SJCRH30 (cell line): Measurements from ENCODE around the gene CD160. TPM values are rescaled to one million over a fixed set of nuclear protein-coding genes. Genes with fewer than 3 reads are reported as not detected.
"Not testable (repeated sequence)": the region's sequence is repeated elsewhere in the genome, so short reads cannot be mapped to it uniquely, and the experiment has no call there.

ENCODE experiments used
- DNase-seq, 2 experiments: peaks; one replicate each; pipeline ENCODE4 v3.0.0-alpha.2; 2015 to 2020
- H3K27ac ChIP-seq: fragments of 250-450 bp; sonication (Bioruptor Pico); 2 replicates; pipeline ENCODE4 v1.5.1; 2020; ENCODE audit warnings: mild to moderate bottlenecking, moderate library complexity
- H3K27me3 ChIP-seq: fragments of 250-450 bp; sonication (Bioruptor Pico); 2 replicates; pipeline ENCODE4 v1.5.1; 2020; ENCODE audit warnings: mild to moderate bottlenecking, moderate library complexity
- H3K36me3 ChIP-seq: fragments of 250-450 bp; sonication (Bioruptor Pico); 2 replicates; pipeline ENCODE4 v1.5.1; 2020; ENCODE audit warnings: mild to moderate bottlenecking, moderate library complexity
- H3K4me1 ChIP-seq: fragments of 250-450 bp; sonication (Bioruptor Pico); 2 replicates; pipeline ENCODE4 v1.5.1; 2020; ENCODE audit warnings: mild to moderate bottlenecking, moderate library complexity
- H3K4me3 ChIP-seq: fragments of 250-450 bp; sonication (Bioruptor Pico); 2 replicates; pipeline ENCODE4 v1.5.1; 2020; ENCODE audit warnings: mild to moderate bottlenecking, moderate library complexity
- H3K9me3 ChIP-seq: fragments of 250-450 bp; sonication (Bioruptor Pico); replicated peaks from 2 replicates; pipeline ENCODE4 v1.5.1; 2020; ENCODE audit warnings: mild to moderate bottlenecking, moderate library complexity
- total RNA-seq: library from RNA; depleted of rRNA; stranded (reverse); fragments of >200 nt; shearing (Covaris generic); gene quantifications from 2 replicates; pipeline ENCODE4 v1.2.3, GENCODE V29; 2014; rRNA removed

CD160 gene, protein sequence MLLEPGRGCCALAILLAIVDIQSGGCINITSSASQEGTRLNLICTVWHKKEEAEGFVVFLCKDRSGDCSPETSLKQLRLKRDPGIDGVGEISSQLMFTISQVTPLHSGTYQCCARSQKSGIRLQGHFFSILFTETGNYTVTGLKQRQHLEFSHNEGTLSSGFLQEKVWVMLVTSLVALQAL
- total RNA-seq: not detected in 2 replicates

DNA sequence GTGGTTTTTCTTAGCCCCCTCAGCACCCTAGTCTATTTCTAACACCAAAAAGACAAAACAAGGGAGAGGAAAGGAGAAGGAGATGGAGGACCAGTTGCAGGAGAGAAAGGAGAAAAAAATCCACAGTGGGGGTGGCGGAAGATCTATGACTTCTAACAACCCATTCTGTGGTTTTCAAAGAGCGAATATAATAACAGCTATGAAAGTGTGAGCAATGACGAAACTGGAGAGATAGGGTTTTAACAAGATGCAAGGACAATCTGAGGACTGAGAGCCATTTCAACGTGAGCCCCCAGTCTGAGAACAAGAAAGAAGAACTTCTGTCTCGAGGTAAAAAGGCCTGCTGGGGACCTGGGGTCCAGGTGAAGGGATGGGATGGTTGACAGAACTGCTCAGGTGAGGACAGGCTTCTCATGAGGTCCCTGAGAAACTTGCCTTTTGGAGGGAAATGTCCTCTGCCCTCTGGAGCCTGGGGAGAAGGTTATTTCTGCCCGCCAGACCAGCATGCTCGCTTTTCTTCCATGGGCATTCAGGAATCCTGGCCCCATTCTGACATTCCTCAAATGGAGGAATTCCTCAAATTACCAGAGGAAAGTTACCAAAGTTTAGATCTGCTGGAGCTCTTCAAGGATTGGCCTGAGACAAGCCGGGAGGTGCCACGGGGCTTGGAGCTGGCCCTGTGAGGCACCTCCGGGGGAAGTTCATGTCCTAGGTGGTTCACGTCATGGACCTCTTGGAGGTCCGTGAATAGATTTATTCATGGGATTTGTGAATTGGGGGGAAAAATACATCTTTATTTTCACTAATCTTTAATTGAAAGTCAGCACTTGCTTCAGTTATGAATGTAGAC is at the start of gene CD160:
Gene CD160, plus strand, starts transcription at position 270 of the 850 bp plus-strand sequence. CDS start 8,829 bp downstream, outside the sequence.
- Histone ChIP-seq H3K27me3 (no peaks in the 10 kb centered on the region), H3K9me3 (no peaks in the 10 kb centered on the region), H3K4me3 (no peak within 1 kb of the TSS), H3K36me3 (no peaks in the 10 kb centered on the region), H3K4me1 (peaks cover 7% of the 10 kb centered on the region), H3K27ac (no peak within 1 kb of the TSS)
- DNase-seq: no peak

DNA sequence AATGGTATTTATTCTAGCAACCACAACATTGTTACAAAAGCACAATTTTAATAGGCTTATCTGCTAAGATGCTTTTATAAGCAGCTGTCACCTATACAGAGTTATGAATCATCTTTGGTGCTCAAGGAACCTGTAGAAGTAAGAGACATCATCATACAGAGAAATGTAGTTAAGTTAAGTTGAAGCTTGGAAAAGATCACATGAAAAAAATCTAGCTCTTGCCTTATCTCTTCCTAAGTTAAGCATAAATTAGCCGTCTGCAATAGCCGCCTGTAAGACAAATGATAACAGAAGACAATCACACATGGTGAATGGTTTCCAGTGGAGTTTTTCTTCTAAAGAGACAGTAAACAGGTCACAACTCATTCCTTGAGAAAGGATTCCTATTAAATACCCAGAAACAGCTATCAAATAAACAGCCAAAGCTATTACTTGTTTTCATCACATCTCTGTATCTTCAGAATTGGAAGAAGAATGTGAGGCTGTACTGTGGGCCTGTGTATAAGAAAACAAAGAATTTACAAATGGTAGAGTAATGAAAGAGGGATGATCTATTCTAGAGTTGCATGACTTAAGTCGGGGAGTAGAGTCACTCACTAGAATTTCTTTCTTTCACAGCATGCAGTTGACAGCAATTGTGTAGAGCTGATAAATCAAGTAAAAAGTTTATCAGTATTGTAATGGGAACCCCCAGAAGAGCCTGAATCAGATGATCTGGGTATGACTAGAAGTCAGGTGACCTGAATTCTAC is 48.1 kb upstream of the CD160 start:
- not testable (repeated sequence) for H3K9me3 ChIP-seq, DNase-seq, H3K36me3 ChIP-seq, H3K4me1 ChIP-seq, H3K27me3 ChIP-seq, H3K4me3 ChIP-seq, H3K27ac ChIP-seq

DNA sequence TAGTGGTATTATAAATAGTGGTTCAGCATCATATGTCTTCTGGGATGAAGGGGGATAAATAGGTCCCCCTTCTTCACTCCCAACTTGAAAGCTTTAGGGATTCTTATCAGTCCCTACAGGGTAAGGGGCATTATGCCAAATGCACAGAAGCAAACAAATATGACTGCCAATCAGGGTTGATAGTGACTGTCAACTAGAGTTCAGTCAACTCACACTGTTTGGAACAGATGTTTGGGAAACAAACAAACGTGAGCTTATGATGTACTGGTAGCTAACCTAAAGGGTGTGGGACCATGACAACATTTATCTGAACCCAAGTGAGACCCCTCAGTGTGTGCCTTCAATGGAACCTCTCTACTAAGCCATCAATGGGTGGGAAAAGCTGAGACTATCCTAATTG is 46.1 kb upstream of the CD160 start:
- not testable (repeated sequence) for H3K27ac ChIP-seq, H3K4me1 ChIP-seq, H3K36me3 ChIP-seq, H3K9me3 ChIP-seq, DNase-seq, H3K4me3 ChIP-seq, H3K27me3 ChIP-seq

DNA sequence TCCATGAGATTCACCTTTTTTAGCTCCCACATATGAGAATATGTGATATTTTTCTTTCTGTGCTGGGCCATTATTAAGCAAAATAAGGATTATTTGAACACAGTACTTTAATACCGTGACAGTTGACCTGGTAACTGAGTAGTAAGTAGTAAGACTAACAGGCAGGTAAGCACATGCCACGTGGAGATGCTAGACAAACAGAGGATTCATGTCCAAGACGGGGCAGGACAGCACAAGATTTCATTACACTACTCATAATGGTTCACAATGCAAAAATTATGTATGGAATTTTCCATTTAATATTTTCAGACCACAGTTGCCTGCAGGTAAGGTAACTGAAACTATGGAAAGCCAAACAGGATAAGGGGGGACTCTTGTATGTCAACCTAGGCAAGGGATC is 34.4 kb upstream of the CD160 start:
- H3K9me3 ChIP-seq, H3K4me1 ChIP-seq, DNase-seq, H3K27me3 ChIP-seq, H3K27ac ChIP-seq, H3K4me3 ChIP-seq, H3K36me3 ChIP-seq: not testable (repeated sequence)

DNA sequence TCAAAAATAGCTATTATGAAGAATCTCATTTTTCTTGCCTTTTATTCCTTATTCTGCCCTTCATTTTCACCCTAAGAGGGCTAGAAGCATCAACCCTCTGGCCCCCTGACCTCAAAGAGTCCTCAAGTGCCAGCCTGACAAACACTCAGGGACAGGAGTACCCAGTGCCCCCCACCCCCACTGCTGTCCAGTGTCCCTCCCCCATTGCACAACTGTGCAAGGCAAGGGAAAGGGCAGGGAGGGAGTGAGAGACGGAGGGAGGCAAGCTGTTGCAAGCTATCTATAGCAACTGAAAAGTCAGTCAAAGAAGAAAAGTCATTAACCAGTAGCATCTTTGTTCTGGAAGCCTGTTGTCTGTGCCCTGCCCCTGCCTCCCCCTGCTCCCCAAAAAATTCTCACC is 33.2 kb upstream of the CD160 start:
- not testable (repeated sequence) for H3K27me3 ChIP-seq, H3K36me3 ChIP-seq, H3K9me3 ChIP-seq, H3K27ac ChIP-seq, DNase-seq, H3K4me3 ChIP-seq
- H3K4me1 ChIP-seq: peaks cover 16% of the 10 kb centered on the region

DNA sequence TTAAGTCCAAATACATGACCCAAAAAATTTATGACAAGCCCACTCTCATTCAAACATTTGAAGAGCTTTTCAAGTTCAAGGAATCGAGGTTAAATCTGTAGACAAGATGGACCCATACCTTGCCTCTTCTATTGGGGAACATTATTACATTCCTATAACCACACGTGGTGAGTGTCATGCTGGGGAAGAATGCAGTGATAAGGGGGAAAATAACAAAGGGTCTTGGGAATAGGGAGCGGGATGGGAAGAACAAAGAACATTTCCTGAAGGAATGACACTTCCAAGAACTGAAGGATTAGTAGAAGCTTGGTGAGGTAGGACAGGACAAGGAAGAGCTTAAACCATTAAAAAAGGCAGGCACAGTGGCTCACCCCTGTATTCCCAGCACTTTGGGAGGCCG is 31.0 kb upstream of the CD160 start:
- DNase-seq: no peak
- peaks cover 21% of the 10 kb centered on the region for H3K4me1 ChIP-seq
- no peaks in the 10 kb centered on the region for H3K9me3 ChIP-seq
- no peak overlapping the region for H3K27ac ChIP-seq
- H3K27me3 ChIP-seq: no peaks in the 10 kb centered on the region
- no peaks in the 10 kb centered on the region for H3K36me3 ChIP-seq
- H3K4me3 ChIP-seq: no peak overlapping the region

DNA sequence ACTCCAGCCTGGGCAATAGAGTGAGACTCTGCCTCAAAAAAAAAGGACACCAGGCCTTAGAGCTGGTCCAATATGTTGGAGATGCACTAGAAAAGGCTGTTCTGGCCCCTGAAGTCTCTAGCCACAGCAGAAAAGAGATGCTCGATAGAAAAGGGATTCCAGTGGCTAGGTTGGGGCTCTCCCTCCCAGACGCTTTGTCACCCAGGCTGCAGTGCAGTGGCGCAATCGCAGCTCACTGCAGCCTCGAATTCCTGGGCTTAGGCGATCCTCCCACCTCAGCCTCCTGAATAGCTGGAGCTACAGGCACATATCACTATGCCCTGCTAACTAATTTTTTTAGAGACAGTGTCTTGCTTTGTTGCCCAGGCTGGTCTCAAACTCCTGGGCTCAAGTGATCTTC is 30.4 kb upstream of the CD160 start:
- H3K27me3 ChIP-seq: no peaks in the 10 kb centered on the region

DNA sequence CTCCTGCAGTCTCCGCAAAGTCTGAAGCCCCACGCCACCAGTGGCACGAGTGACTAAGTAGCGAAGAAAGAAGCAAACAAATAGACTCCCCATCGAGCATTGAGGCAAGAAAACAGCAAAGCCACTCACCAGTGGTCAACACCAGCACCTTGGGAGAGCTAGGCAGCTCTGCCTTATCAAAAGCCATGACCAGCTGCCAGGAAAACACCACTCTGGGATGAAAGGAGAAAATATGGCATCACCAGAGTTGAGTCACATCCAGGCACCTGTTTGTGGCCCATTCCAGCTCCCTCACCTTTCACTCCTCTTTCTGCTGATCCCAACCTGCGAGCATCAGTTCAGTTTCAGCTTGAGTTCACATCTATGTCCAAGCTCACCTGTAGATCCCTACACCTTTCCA is 29.4 kb upstream of the CD160 start:
- Histone ChIP-seq H3K4me1 (peaks cover 22% of the 10 kb centered on the region), H3K27me3 (no peaks in the 10 kb centered on the region), H3K9me3 (no peaks in the 10 kb centered on the region), H3K4me3 (no peak overlapping the region), H3K27ac (peak overlapping the region; percentile 8; the same call in 1 of the 2 replicates), H3K36me3 (no peaks in the 10 kb centered on the region)
- DNase-seq: peak; percentile 14 to 36

More for the DNA sequence above, 30.4 kb upstream of the CD160 start:
- Histone ChIP-seq H3K9me3 (no peaks in the 10 kb centered on the region), H3K4me1 (peaks cover 21% of the 10 kb centered on the region), H3K4me3 (no peak overlapping the region), H3K36me3 (no peaks in the 10 kb centered on the region), H3K27ac (no peak overlapping the region)
- no peak for DNase-seq

DNA sequence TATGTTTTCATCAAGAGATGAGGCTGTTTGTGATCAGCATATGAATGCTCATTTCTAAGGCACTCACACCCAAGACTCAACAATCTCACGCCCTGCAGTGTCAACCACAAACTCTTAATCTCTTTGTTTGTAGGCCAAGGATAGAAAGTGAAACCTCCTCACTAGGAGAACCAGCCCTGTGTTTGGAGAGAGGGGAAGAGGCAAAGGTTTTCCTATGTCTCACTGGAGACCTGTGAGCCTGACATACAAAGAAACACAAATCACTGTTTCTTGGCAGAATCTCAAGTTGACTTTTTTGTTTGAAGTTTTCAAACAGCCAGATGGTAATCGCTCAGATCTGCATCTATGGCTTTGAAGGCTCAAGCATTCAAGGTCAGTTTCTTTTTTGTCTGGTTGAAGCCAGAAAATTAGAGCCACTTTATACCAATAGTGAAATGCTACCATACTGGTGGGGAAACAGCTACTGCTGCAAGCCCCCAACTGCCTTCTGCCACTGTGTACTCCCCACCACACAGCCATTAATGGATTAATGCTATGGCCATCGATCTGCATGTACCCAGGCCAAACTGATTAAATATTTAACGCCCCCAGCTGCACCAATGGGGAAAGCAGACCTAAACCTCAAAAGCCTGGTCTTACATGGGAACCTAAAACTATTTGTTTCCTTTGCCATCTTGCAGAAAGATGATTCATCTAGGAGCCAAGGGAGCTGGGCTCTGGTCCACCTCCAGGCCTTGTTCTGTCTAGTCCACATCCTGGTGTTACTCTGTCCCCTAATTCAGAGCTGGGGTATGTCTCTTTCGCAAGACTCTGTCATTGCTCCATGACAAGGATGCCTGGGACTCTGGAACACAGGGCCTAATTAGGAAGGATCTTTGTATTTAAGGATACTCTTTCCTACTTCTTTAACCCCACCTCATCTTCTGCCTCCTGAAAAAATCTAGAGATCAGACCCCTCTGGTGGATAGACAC is 28.4 kb upstream of the CD160 start:
- H3K27me3 ChIP-seq: no peaks in the 10 kb centered on the region
- no peaks in the 10 kb centered on the region for H3K9me3 ChIP-seq
- no peak overlapping the region for H3K4me3 ChIP-seq
- H3K4me1 ChIP-seq: peaks cover 32% of the 10 kb centered on the region
- no peaks in the 10 kb centered on the region for H3K36me3 ChIP-seq
- peak in 1 of 2 experiments; percentile 58 for DNase-seq
- peak overlapping the region; percentile 8; the same call in 1 of the 2 replicates for H3K27ac ChIP-seq

DNA sequence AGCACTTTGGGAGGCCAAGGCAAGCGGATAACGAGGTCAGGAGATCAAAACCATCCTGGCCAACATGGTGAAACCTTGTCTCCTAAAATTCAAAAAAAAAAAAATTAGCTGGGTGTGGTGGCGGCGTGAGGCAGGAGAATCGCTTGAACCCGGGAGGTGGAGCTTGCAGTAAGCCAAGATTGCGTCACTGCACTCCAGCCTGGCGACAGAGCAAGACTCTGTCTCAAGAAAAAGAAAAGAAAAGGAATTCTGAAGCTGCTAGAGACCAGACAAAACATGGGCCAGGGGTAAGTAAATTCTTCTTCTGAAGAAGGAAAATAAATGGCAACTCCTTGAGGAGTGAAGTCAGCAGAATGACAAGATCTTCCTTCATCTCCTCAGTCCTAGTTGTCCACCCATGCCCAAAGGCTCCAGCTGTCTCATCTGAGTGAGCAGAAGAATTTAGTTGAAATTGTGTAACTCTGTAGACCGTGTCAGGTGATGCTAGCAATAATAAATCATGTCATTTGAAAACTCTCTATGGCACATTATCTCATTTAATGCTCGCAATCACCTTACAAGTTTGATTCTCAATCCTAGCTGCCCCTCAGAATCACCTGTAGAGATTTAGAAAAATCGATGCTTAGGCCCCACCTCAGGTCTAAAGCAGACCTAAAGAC is 26.4 kb upstream of the CD160 start:
- Histone ChIP-seq H3K27me3 (no peaks in the 10 kb centered on the region), H3K27ac (no peak overlapping the region), H3K9me3 (no peaks in the 10 kb centered on the region), H3K36me3 (no peaks in the 10 kb centered on the region), H3K4me1 (peaks cover 43% of the 10 kb centered on the region), H3K4me3 (no peak overlapping the region)
- DNase-seq: no peak

DNA sequence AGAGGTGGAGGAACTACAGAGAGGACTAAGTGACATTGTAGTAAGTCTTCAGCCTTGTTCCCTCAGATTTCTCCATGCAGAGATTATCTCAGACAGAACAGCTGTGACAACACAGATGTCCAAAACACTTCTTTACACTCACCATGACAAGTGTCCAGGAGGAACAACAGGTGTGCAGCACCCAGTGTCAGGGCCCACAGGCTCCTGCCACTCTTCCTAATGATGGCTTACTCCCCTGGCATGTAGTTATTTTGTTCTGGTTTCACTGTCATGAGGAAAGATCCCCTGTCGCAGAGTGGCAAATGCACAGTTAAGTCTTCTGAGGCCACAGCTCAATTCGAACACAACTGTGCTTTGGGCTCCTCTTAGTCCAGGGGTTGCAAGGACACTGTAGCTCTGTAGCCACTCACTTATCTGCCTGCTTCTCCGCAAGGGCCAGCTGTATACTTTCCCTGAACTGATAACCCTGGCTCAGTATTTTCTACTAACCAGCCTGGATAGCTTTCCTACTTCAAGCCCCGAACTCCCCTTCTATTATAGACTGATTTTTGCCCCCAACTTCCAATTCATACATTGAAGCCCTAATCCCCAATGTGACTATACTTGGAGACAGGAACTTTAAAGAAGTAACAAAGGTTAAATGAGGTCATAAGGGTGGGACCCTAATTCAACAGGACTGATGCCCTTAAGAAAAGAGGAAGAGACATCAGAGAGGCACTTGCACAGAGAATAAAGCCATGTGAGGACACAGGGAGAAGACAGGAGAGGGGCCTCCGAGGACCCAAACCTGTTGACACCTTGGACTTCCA is 23.3 kb upstream of the CD160 start:
- no peak overlapping the region for H3K4me3 ChIP-seq
- H3K36me3 ChIP-seq: no peaks in the 10 kb centered on the region
- peaks cover 28% of the 10 kb centered on the region for H3K4me1 ChIP-seq
- H3K27ac ChIP-seq: peak overlapping the region; percentile 80
- H3K27me3 ChIP-seq: no peaks in the 10 kb centered on the region
- no peaks in the 10 kb centered on the region for H3K9me3 ChIP-seq
- DNase-seq: peak; percentile 79 to 91

DNA sequence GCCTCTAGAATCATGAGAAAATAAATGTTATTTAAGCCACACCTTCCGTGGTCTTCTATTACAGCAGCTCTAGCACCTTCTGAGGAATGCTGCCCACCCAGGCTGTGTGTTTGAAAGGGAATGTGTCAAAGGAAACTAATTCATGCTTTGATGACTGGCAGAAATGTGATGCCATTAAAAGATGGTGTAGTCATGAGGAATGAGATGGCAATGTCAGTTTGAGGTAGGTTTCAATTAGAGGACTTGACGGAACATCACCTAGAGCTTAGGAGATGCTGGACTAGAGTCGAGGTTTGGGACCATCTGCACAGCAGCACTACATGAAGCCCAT is 22.7 kb upstream of the CD160 start:
- Histone ChIP-seq H3K27ac (peak overlapping the region; percentile 80), H3K4me3 (no peak overlapping the region), H3K4me1 (peaks cover 22% of the 10 kb centered on the region), H3K9me3 (no peaks in the 10 kb centered on the region), H3K36me3 (no peaks in the 10 kb centered on the region), H3K27me3 (no peaks in the 10 kb centered on the region)
- DNase-seq: no peak

DNA sequence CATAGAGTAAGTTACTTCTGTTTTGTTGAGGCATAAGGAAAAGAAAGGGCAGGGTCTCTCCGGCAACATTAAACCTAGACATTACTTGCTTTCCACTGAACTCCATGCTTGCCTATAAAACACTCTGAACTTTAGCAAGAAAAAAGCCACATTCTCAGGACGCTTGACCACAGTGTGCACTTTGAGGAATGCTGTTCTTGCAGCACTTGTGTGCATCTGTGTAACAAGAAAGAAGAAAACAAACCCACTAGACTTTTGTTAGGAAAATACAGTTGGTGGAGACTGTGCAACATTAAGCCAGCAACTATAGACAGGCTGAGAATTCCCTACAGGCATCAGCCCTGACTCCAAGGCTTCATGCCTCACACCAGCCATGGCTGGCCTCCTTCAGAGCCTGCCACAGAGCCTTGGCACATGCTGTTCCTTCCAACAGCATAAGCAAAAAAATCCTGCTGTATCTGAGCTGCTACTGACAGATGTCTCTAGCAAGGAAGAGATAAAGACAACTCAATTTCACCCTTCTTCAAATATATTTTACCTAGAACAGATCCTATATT is 17.9 kb upstream of the CD160 start:
- H3K27ac ChIP-seq: no peak overlapping the region
- no peaks in the 10 kb centered on the region for H3K27me3 ChIP-seq
- peaks cover 7% of the 10 kb centered on the region for H3K4me1 ChIP-seq
- no peak for DNase-seq
- H3K9me3 ChIP-seq: no peaks in the 10 kb centered on the region
- H3K36me3 ChIP-seq: no peaks in the 10 kb centered on the region
- H3K4me3 ChIP-seq: no peak overlapping the region
